ENCODE data around the gene INO80.

DNA sequence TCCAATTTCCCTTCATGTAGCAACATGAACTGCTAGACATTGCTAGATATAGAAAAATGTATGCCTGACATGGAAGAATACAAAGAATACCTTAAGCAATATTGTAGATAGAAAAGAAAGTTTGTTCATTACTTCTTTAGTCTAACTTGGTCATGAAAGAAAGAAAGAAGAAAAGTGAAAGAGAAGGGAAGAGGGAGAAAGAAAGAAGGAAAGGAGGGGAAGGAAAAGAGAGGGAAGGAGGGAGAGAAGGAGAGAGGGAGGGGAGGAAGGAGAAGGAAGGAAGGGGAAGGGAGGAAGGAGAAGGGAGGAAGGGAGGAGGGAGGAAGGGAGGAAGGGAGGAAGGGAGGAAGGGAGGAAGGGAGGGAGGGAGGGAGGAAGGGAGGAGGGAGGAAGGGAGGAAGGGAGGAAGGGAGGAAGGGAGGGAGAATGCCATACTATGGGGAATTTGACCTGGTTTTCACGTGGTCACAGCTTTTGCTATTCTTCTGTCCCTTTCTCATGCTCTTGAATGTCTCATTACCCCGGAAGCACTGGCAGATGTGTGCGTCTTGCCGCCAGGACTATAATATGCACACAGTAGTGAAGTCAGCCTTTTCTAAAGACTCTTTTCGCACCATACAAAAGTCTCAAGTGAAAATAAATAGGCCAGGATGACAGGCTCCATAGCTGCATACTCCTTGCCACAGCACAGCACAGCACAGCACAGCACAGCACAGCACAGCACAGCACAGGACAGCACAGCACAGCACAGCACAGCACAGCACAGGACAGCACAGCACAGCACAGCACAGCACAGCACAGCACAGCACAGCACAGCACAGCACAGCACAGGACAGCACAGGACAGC is 84.6 kb downstream of the INO80 start:
- TF ChIP-seq, protein P1, sequence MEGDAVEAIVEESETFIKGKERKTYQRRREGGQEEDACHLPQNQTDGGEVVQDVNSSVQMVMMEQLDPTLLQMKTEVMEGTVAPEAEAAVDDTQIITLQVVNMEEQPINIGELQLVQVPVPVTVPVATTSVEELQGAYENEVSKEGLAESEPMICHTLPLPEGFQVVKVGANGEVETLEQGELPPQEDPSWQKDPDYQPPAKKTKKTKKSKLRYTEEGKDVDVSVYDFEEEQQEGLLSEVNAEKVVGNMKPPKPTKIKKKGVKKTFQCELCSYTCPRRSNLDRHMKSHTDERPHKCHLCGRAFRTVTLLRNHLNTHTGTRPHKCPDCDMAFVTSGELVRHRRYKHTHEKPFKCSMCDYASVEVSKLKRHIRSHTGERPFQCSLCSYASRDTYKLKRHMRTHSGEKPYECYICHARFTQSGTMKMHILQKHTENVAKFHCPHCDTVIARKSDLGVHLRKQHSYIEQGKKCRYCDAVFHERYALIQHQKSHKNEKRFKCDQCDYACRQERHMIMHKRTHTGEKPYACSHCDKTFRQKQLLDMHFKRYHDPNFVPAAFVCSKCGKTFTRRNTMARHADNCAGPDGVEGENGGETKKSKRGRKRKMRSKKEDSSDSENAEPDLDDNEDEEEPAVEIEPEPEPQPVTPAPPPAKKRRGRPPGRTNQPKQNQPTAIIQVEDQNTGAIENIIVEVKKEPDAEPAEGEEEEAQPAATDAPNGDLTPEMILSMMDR (IDR thresholded peaks at IDR 0.05): no peak
- TF ChIP-seq POLR2A (IDR thresholded peaks at IDR 0.05): no peak
